ENCODE measurements around the gene ARHGEF37. TPM values are rescaled to one million over a fixed set of nuclear protein-coding genes. Genes with fewer than 3 reads are reported as not detected.

Gene ARHGEF37
- total RNA-seq, 1 experiment from 2014 or later, result 0.42 TPM

GRCh38 chr5:149684371-149684770 lies 103.1 kb downstream of the ARHGEF37 start:
- Histone ChIP-seq H3K27ac (ENCODE audit: insufficient read length, low read depth, low read length) (no peak overlapping the region), H3K4ac (ENCODE audit: low read depth, low read length) (no peak overlapping the region), H4K5ac (ENCODE audit: insufficient read length, low read depth, low read length) (no peak overlapping the region), H3T11ph (ENCODE audit: low read length) (no peak overlapping the region), H3K56ac (ENCODE audit: insufficient read length, low read depth, low read length) (no peak overlapping the region), H2AK5ac (ENCODE audit: insufficient read length, low read length) (no peak overlapping the region), H2BK120ac (ENCODE audit: low read depth, low read length, poor library complexity, severe bottlenecking) (no peak overlapping the region), H2AFZ (ENCODE audit: low read length) (no peak overlapping the region), H3K14ac (ENCODE audit: insufficient read depth, low read length) (no peak overlapping the region), H4K20me1 (ENCODE audit: control insufficient read depth, insufficient read depth, insufficient read length) (no peaks in the 10 kb centered on the region), H3K79me2 (ENCODE audit: insufficient read depth, low read length) (no peaks in the 10 kb centered on the region), H3K23ac (ENCODE audit: insufficient read length, low read depth, low read length) (no peak overlapping the region), H3K79me1 (ENCODE audit: insufficient read depth, low read depth, low read length, poor library complexity, severe bottlenecking) (no peaks in the 10 kb centered on the region), H3K18ac (ENCODE audit: insufficient read length, low read depth, low read length) (no peak overlapping the region), H2BK5ac (ENCODE audit: insufficient read length, low read length) (no peak overlapping the region), H2BK20ac (ENCODE audit: low read depth, low read length, poor library complexity, severe bottlenecking) (no peak overlapping the region), H2BK12ac (ENCODE audit: insufficient read length, low read depth, low read length) (no peak overlapping the region), H3K4me2 (ENCODE audit: insufficient read depth, insufficient read length, low read length) (no peak overlapping the region), H3K9me3 (ENCODE audit: control insufficient read depth, low read depth, low read length) (no peaks in the 10 kb centered on the region), H3K9ac (ENCODE audit: extremely low read depth, insufficient read length, low read length) (no peak overlapping the region), H4K8ac (replicated peaks; ENCODE audit: insufficient read length, low read depth, low read length) (no peak overlapping the region), H4K91ac (ENCODE audit: insufficient read length, low read depth, low read length) (no peak overlapping the region), H3K27me3 (ENCODE audit: insufficient read depth, low read length) (no peaks in the 10 kb centered on the region), H3K4me1 (ENCODE audit: insufficient read depth, low read length) (no peaks in the 10 kb centered on the region), H2BK15ac (ENCODE audit: low read depth, low read length) (no peak overlapping the region), H3K23me2 (ENCODE audit: insufficient read length, low read depth, low read length, poor library complexity, severe bottlenecking) (no peaks in the 10 kb centered on the region)
- Mint-ChIP-seq H3K4me1 (no peaks in the 10 kb centered on the region; a peak in 1 of 4 replicates), H3K36me3 (ENCODE audit: insufficient read depth in 1 of 3, low read depth in 3 of 3) (no peaks in the 10 kb centered on the region), H3K27me3 (ENCODE audit: low read depth) (peaks cover 32% of the 10 kb centered on the region), H3K27ac (no peak overlapping the region), H3K9me3 (no peaks in the 10 kb centered on the region), H3K4me3 (no peak overlapping the region)
- TF ChIP-seq CTCF (conservative IDR thresholded peaks at IDR 0.05), result no peak
- WGBS (ENCODE audit: extremely low coverage, insufficient read length, low lambda C conversion rate), result no CpG with 5 or more reads among the region's 4 CpGs
- DNase-seq, result no peak

Other genes starting within 250 kb of the ARHGEF37 start
- gene GRPEL2, start 236.0 kb upstream of the ARHGEF37 start, total RNA-seq (2021), result 44.4 and 47.3 TPM in 2 replicates
- gene PCYOX1L, start 223.5 kb upstream of the ARHGEF37 start, total RNA-seq (2021), result 15.3 and 16.5 TPM in 2 replicates
- not detected in 2 replicates for gene IL17B, start 202.2 kb upstream of the ARHGEF37 start, total RNA-seq (2021)
- gene CSNK1A1, start 30.1 kb upstream of the ARHGEF37 start, total RNA-seq (2021), result 304 and 310 TPM in 2 replicates
- 17.1 and 17.7 TPM in 2 replicates for gene PPARGC1B, start 148.8 kb downstream of the ARHGEF37 start, total RNA-seq (2021)